GM19023 (cell line): Measurements from ENCODE around the gene BCL7A.

ENCODE experiments used
- ATAC-seq: cut with Tn5 transposase; IDR thresholded peaks from one replicate; pipeline ENCODE4 v1.9.1; 2021; ENCODE audit warnings: mild to moderate bottlenecking, moderate library complexity; ENCODE audit not compliant: unreplicated experiment

The BCL7A gene

GRCh38 chr12:122076743-122077495 lies 55.2 kb downstream of the BCL7A start:
- no peak for ATAC-seq

GRCh38 chr12:122078141-122079032 lies 56.7 kb downstream of the BCL7A start, which contains the start of gene MLXIP:
MLXIP (plus strand) TSS chr12:122078756; CDS start chr12:122078854, 98 bp downstream.
- peak; percentile 88 for ATAC-seq

GRCh38 chr12:122079033-122079531 lies 57.4 kb downstream of the BCL7A start:
- ATAC-seq, result no peak

GRCh38 chr12:122079532-122080081 lies 57.9 kb downstream of the BCL7A start:
- ATAC-seq, result no peak

GRCh38 chr12:122080149-122081082 lies 58.7 kb downstream of the BCL7A start:
- ATAC-seq, result no peak

GRCh38 chr12:122081083-122081696 lies 59.5 kb downstream of the BCL7A start:
- no peak for ATAC-seq

GRCh38 chr12:122081697-122082221 lies 60.1 kb downstream of the BCL7A start:
- no peak for ATAC-seq

GRCh38 chr12:122082621-122083356 lies 61.1 kb downstream of the BCL7A start:
- no peak for ATAC-seq

- no peak for ATAC-seq
Observed at GRCh38 chr12:122084857-122085405, 63.2 kb downstream of the BCL7A start.

- ATAC-seq, result no peak
Observed at GRCh38 chr12:122085591-122085990, 63.9 kb downstream of the BCL7A start.

- ATAC-seq, result no peak
Observed at GRCh38 chr12:122086116-122086515, 64.4 kb downstream of the BCL7A start.

GRCh38 chr12:122086641-122087285 lies 65.1 kb downstream of the BCL7A start:
- no peak for ATAC-seq

GRCh38 chr12:122087431-122088178 lies 65.9 kb downstream of the BCL7A start:
- ATAC-seq, result no peak

- ATAC-seq, result no peak
Observed at GRCh38 chr12:122088179-122088810, 66.6 kb downstream of the BCL7A start.

- ATAC-seq, result no peak
Observed at GRCh38 chr12:122089077-122089476, 67.4 kb downstream of the BCL7A start.

GRCh38 chr12:122090759-122091515 lies 69.3 kb downstream of the BCL7A start:
- no peak for ATAC-seq
